ENCODE measurements around the gene GPAM. TPM values are rescaled to one million over a fixed set of nuclear protein-coding genes. Genes with fewer than 3 reads are reported as not detected.
A peak's percentile ranks its signal among the peaks of the same experiment; 100 is the strongest.

GPAM gene
- total RNA-seq, 2 experiments from 2014 or later, result 7.4 to 8.6 TPM

- Mint-ChIP-seq H3K36me3 (ENCODE audit: low read depth) (no peaks in the 10 kb centered on the region), H3K9me3 (no peaks in the 10 kb centered on the region), H3K27ac (no peak overlapping the region), H3K27me3 (no peaks in the 10 kb centered on the region), H3K4me3 (no peak overlapping the region), H3K4me1 (ENCODE audit: low read depth) (no peaks in the 10 kb centered on the region)
- intact Hi-C loops (cut with micrococcal nuclease), result no loop called here
- POLR2A ChIA-PET, result no interaction called here
- DNase-seq, result no peak
- TF ChIP-seq CTCF (IDR thresholded peaks at IDR 0.05), result no peak
- CTCF ChIA-PET, result interaction anchor here (0.9 to 1.1 kb wide), 2 partner anchors 17 to 30 kb away, joined by 3 to 4 read pairs; no protein-coding TSS in a partner anchor
- no peak for ATAC-seq
These were observed 38.3 kb downstream of the GPAM start for GRCh38 chr10:112145263-112145662.

GRCh38 chr10:112143420-112143819 lies 40.1 kb downstream of the GPAM start:
- TF ChIP-seq CTCF (IDR thresholded peaks at IDR 0.05), result no peak
- intact Hi-C loops (cut with micrococcal nuclease), result no loop called here
- Mint-ChIP-seq H3K27me3 (peaks cover 1% of the 10 kb centered on the region), H3K27ac (no peak overlapping the region), H3K4me1 (ENCODE audit: low read depth) (no peaks in the 10 kb centered on the region), H3K9me3 (no peaks in the 10 kb centered on the region), H3K36me3 (ENCODE audit: low read depth) (no peaks in the 10 kb centered on the region), H3K4me3 (no peak overlapping the region)
- DNase-seq (no peak), ATAC-seq (no peak)
- ChIA-PET CTCF (no interaction called here), POLR2A (no interaction called here)

- no peak for ATAC-seq
- intact Hi-C loops (cut with micrococcal nuclease), result no loop called here
- ChIA-PET CTCF (interaction anchor here (1.0 to 6.3 kb wide), 6 partner anchors 8 to 330 kb away, joined by 3 to 86 read pairs (median 4); no protein-coding TSS in a partner anchor), POLR2A (no interaction called here)
- Mint-ChIP-seq H3K4me3 (no peak overlapping the region), H3K36me3 (ENCODE audit: low read depth) (no peaks in the 10 kb centered on the region), H3K27me3 (peaks cover 3% of the 10 kb centered on the region), H3K4me1 (ENCODE audit: low read depth) (no peaks in the 10 kb centered on the region), H3K9me3 (no peaks in the 10 kb centered on the region), H3K27ac (no peak overlapping the region)
- no peak for TF ChIP-seq CTCF (IDR thresholded peaks at IDR 0.05)
- DNase-seq, result no peak
These were observed 42.3 kb downstream of the GPAM start for GRCh38 chr10:112141292-112141691.

GRCh38 chr10:112140110-112140970 lies 43.2 kb downstream of the GPAM start:
- ATAC-seq (peak; percentile 100), DNase-seq (peak; percentile 89)
- H3K27ac Mint-ChIP-seq, result no peak overlapping the region
- H3K9me3 Mint-ChIP-seq, result no peaks in the 10 kb centered on the region
- ChIA-PET CTCF (interaction anchor here (1.1 to 6.3 kb wide), 5 partner anchors 9 to 331 kb away, joined by 3 to 86 read pairs (median 5); no protein-coding TSS in a partner anchor), POLR2A (no interaction called here)
- H3K4me1 Mint-ChIP-seq (ENCODE audit: low read depth), result no peaks in the 10 kb centered on the region
- intact Hi-C loops (cut with micrococcal nuclease), result no loop called here
- H3K36me3 Mint-ChIP-seq (ENCODE audit: low read depth), result no peaks in the 10 kb centered on the region
- H3K4me3 Mint-ChIP-seq, result no peak overlapping the region
- TF ChIP-seq CTCF (IDR thresholded peaks at IDR 0.05), result peak; percentile 86
- peaks cover 3% of the 10 kb centered on the region for H3K27me3 Mint-ChIP-seq

- no peak overlapping the region for H3K27ac Mint-ChIP-seq
- intact Hi-C loops (cut with micrococcal nuclease), result loop anchor here (10.0 kb wide), 1 partner anchor 176 kb away; no protein-coding TSS in a partner anchor
- CTCF ChIA-PET, result interaction anchor here (0.8 to 6.3 kb wide), 10 partner anchors 9 to 383 kb away, joined by 3 to 86 read pairs (median 19); no protein-coding TSS in a partner anchor
- no peak for ATAC-seq
- no peak for TF ChIP-seq CTCF (IDR thresholded peaks at IDR 0.05)
- POLR2A ChIA-PET, result no interaction called here
- DNase-seq, result no peak
- H3K4me3 Mint-ChIP-seq, result no peak overlapping the region
- H3K27me3 Mint-ChIP-seq, result peaks cover 3% of the 10 kb centered on the region
- no peaks in the 10 kb centered on the region for H3K4me1 Mint-ChIP-seq (ENCODE audit: low read depth)
- no peaks in the 10 kb centered on the region for H3K36me3 Mint-ChIP-seq (ENCODE audit: low read depth)
- H3K9me3 Mint-ChIP-seq, result no peaks in the 10 kb centered on the region
These were observed 44.4 kb downstream of the GPAM start for GRCh38 chr10:112139176-112139575.
